Measurements from ENCODE around the gene ECPAS.
"Not testable (repeated sequence)": the region's sequence is repeated elsewhere in the genome, so short reads cannot be mapped to it uniquely, and the experiment has no call there.

Gene ECPAS

GRCh38 chr9:111350556-111350955, 133.6 kb downstream of the ECPAS start:
- TF ChIP-seq, protein P1, sequence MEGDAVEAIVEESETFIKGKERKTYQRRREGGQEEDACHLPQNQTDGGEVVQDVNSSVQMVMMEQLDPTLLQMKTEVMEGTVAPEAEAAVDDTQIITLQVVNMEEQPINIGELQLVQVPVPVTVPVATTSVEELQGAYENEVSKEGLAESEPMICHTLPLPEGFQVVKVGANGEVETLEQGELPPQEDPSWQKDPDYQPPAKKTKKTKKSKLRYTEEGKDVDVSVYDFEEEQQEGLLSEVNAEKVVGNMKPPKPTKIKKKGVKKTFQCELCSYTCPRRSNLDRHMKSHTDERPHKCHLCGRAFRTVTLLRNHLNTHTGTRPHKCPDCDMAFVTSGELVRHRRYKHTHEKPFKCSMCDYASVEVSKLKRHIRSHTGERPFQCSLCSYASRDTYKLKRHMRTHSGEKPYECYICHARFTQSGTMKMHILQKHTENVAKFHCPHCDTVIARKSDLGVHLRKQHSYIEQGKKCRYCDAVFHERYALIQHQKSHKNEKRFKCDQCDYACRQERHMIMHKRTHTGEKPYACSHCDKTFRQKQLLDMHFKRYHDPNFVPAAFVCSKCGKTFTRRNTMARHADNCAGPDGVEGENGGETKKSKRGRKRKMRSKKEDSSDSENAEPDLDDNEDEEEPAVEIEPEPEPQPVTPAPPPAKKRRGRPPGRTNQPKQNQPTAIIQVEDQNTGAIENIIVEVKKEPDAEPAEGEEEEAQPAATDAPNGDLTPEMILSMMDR (IDR thresholded peaks at IDR 0.05; ENCODE audit: low read depth, low read length): no peak
- DNase-seq (ENCODE audit: extremely low read depth, low read depth): no peak

- TF ChIP-seq, protein P1 (IDR thresholded peaks at IDR 0.05; ENCODE audit: low read depth, low read length): no peak
- no peak for DNase-seq (ENCODE audit: extremely low read depth, low read depth)
These were observed 134.4 kb downstream of the ECPAS start for GRCh38 chr9:111349766-111350165.

DNA sequence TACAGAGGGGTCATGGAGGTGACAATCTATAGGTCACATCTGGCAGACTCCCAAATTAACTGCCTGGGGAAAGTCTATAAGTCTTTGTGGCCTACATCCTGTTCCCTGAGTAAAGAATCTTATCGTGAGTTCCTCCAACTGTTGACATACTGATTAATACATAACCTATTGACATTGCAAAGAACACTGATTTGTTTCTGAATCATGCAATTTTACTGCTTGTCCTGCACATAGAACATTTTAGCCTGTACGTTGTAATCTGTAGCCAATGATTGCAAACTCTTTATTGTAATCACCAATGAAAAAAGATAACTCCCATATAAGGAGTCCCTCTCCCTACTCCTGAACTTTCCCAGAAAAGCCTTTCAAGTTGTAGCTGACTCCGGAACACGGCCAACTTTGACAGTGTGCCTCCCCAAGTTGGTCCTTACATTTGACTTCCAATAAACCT, 135.3 kb downstream of the ECPAS start:
- DNase-seq (ENCODE audit: extremely low read depth, low read depth): no peak
- TF ChIP-seq, protein P1 (IDR thresholded peaks at IDR 0.05; ENCODE audit: low read depth, low read length): no peak

GRCh38 chr9:111334318-111334863, 149.8 kb downstream of the ECPAS start:
- not testable (repeated sequence) for DNase-seq (ENCODE audit: extremely low read depth, low read depth)

DNA sequence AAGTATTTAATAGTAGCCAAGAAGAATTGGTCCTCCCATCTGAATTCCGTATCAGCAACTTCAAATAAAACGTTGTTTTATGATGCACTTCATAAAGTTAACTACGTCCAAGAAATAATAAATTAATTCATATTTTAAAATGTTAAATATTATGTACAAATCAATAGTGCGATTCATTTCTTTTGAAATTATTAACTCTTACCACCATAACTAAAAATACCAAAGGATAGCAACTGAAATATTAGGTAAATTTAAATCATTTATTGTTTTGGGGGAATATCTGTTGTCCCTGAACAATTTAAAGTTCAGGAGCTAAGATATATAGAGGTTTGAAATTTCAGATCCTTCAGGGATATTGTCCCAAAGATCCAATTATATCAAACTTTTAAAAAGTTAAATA, 154.1 kb downstream of the ECPAS start, which contains the start of gene OR2K2:
Gene OR2K2 (minus strand): TSS at position 101 of the 400 bp plus-strand sequence. CDS start 1,791 bp downstream, outside the sequence.
- TF ChIP-seq, protein P1 (IDR thresholded peaks at IDR 0.05; ENCODE audit: low read depth, low read length): no peak
- no peak for DNase-seq (ENCODE audit: extremely low read depth, low read depth)

- TF ChIP-seq, protein P1 (IDR thresholded peaks at IDR 0.05; ENCODE audit: low read depth, low read length): no peak
- no peak for DNase-seq (ENCODE audit: extremely low read depth, low read depth)
These were observed 163.6 kb downstream of the ECPAS start for GRCh38 chr9:111320631-111321030.

GRCh38 chr9:111316796-111317195, 167.4 kb downstream of the ECPAS start:
- TF ChIP-seq, protein P1 (IDR thresholded peaks at IDR 0.05; ENCODE audit: low read depth, low read length): no peak
- DNase-seq (ENCODE audit: extremely low read depth, low read depth): peak; percentile 49
